Activated CD8-positive, alpha-beta memory T cell treated with anti-CD3 and anti-CD28 coated beads for 24 hours (primary cell): ENCODE results near the gene PAQR9.

Experiments
- DNase-seq: peaks from one replicate; pipeline ENCODE4 v3.0.0-alpha.2; 2020

Gene PAQR9

DNA sequence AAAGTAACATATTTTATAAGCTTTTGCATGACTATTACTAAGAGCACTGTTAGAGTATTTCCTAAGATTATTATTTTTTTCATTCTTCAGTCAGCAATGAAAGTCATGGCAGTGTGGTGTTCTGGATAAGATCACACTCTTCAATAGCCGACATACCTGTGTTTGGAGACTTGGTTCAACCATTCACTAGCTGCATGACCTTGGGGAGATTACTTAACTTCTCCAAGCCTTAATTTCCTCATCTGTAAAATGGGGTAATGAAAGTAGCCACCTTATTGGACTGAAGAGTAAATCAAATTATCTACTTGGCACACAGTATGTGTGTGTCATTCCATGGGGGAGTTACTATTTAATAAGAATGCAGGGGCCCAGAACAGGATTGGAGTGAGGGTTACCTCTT lies 50.0 kb downstream of the PAQR9 start:
- no peak for DNase-seq

GRCh38 chr3:142912402-142913172 lies 50.9 kb downstream of the PAQR9 start:
- DNase-seq = no peak
